OCI-LY3 (cell line): ENCODE results near the gene ZNF296.
"Not testable (repeated sequence)": the region's sequence is repeated elsewhere in the genome, so short reads cannot be mapped to it uniquely, and the experiment has no call there.

Experiments used
- H2AFZ ChIP-seq: fragments of 200-600, 300-600 bp; shearing (Covaris generic); 2 replicates; pipeline ENCODE4 v1.6.0; 2014; ENCODE audit warnings: antibody characterized with exemption, low read depth, low read length
- H3K27ac ChIP-seq: fragments of 200-600, 300-600 bp; sonication (generic); 2 replicates; pipeline ENCODE4 v1.5.1; 2014; ENCODE audit warnings: mild to moderate bottlenecking, low read length, moderate library complexity, mixed read lengths
- H3K27me3 ChIP-seq: fragments of 200-600, 300-600 bp; sonication (generic); 2 replicates; pipeline ENCODE4 v1.6.1; 2014; ENCODE audit warnings: low read depth, low read length, mixed read lengths
- H3K36me3 ChIP-seq: fragments of 200-600, 300-600 bp; sonication (generic); replicated peaks from 2 replicates; pipeline ENCODE3; 2014; ENCODE audit warnings: low read depth, low read length, mixed read lengths
- H3K4me1 ChIP-seq: fragments of 300-600, 200-600 bp; sonication (generic); 2 replicates; pipeline ENCODE4 v1.6.1; 2014; ENCODE audit warnings: low read length, mixed read lengths
- H3K4me2 ChIP-seq: fragments of 200-600, 300-600 bp; sonication (generic); 2 replicates; pipeline ENCODE4 v1.6.1; 2014; ENCODE audit warnings: low read length, mixed read lengths
- H3K4me3 ChIP-seq: fragments of 300-600, 200-600 bp; sonication (generic); 2 replicates; pipeline ENCODE4 v1.5.1; 2014; ENCODE audit warnings: antibody characterized with exemption, mild to moderate bottlenecking, low read length, moderate library complexity
- H3K79me2 ChIP-seq: fragments of 300-600, 200-600 bp; shearing (Covaris generic); 2 replicates; pipeline ENCODE4 v1.6.1; 2014; ENCODE audit warnings: mild to moderate bottlenecking, low read length, mixed read lengths
- H3K9ac ChIP-seq: fragments of 300-600, 200-600 bp; shearing (Covaris generic); 2 replicates; pipeline ENCODE4 v1.6.0; 2014; ENCODE audit warnings: mild to moderate bottlenecking, low read length, moderate library complexity
- H3K9me3 ChIP-seq: fragments of 200-600, 300-600 bp; shearing (Covaris generic); 2 replicates; pipeline ENCODE4 v1.6.1; 2014; ENCODE audit warnings: low read length, mixed read lengths; ENCODE audit not compliant: insufficient read depth
- H4K20me1 ChIP-seq: fragments of 200-600, 300-600 bp; sonication (generic); 2 replicates; pipeline ENCODE4 v1.6.1; 2016; ENCODE audit warnings: low read length, mixed read lengths; ENCODE audit not compliant: insufficient read depth
- CTCF ChIP-seq: fragments of 200-600, 300-600 bp; sonication (generic); IDR thresholded peaks from 2 replicates; pipeline ENCODE4 v1.5.1; 2014; ENCODE audit warnings: antibody characterized with exemption, low read length, low read depth
- EZH2phosphoT487 ChIP-seq: fragments of 200-600 bp; shearing (Covaris generic); IDR thresholded peaks from 2 replicates; pipeline ENCODE4 v1.6.1; 2018; ENCODE audit warnings: antibody characterized with exemption, mixed run types, low read depth

ZNF296 gene

GRCh38 chr19:45122832-45123231 is 46.6 kb upstream of the ZNF296 start:
- H3K36me3 ChIP-seq, result no peaks in the 10 kb centered on the region
- H3K79me2 ChIP-seq, result peaks cover 61% of the 10 kb centered on the region
- H3K4me3 ChIP-seq, result no peak overlapping the region
- H3K27me3 ChIP-seq, result no peaks in the 10 kb centered on the region
- no peak overlapping the region for H3K4me2 ChIP-seq
- no peak overlapping the region for H2AFZ ChIP-seq
- TF ChIP-seq CTCF (no peak), EZH2phosphoT487 (no peak)
- H3K9ac ChIP-seq, result no peak overlapping the region
- H3K4me1 ChIP-seq, result peaks cover 15% of the 10 kb centered on the region
- H3K27ac ChIP-seq, result no peak overlapping the region
- H3K9me3 ChIP-seq, result no peaks in the 10 kb centered on the region
- peaks cover 47% of the 10 kb centered on the region for H4K20me1 ChIP-seq

GRCh38 chr19:45121827-45122345 is 45.6 kb upstream of the ZNF296 start:
- H3K36me3 ChIP-seq, result no peaks in the 10 kb centered on the region
- peaks cover 56% of the 10 kb centered on the region for H4K20me1 ChIP-seq
- peaks cover 24% of the 10 kb centered on the region for H3K4me1 ChIP-seq
- no peak overlapping the region for H3K4me2 ChIP-seq
- no peak overlapping the region for H2AFZ ChIP-seq
- H3K9me3 ChIP-seq, result no peaks in the 10 kb centered on the region
- H3K27ac ChIP-seq, result no peak overlapping the region
- H3K9ac ChIP-seq, result no peak overlapping the region
- peaks cover 66% of the 10 kb centered on the region for H3K79me2 ChIP-seq
- TF ChIP-seq EZH2phosphoT487, result no peak
- TF ChIP-seq CTCF, result no peak
- H3K4me3 ChIP-seq, result no peak overlapping the region
- H3K27me3 ChIP-seq, result no peaks in the 10 kb centered on the region

GRCh38 chr19:45119582-45119981 is 43.3 kb upstream of the ZNF296 start:
- Histone ChIP-seq H3K4me2 (no peak overlapping the region), H3K79me2 (peaks cover 69% of the 10 kb centered on the region)

GRCh38 chr19:45118591-45119355 is 42.5 kb upstream of the ZNF296 start:
- peaks cover 34% of the 10 kb centered on the region for H3K4me1 ChIP-seq
- H3K27me3 ChIP-seq, H3K27ac ChIP-seq, H3K4me3 ChIP-seq, H3K36me3 ChIP-seq, H3K9me3 ChIP-seq, H2AFZ ChIP-seq, H3K9ac ChIP-seq: not testable (repeated sequence)
- peak overlapping the region; percentile 9 for H3K4me2 ChIP-seq
- H3K79me2 ChIP-seq, result peaks cover 69% of the 10 kb centered on the region
- peaks cover 69% of the 10 kb centered on the region for H4K20me1 ChIP-seq

More at GRCh38 chr19:45119582-45119981, 43.3 kb upstream of the ZNF296 start:
- Histone ChIP-seq H3K4me3 (no peak overlapping the region), H3K9ac (no peak overlapping the region), H3K36me3 (no peaks in the 10 kb centered on the region), H2AFZ (no peak overlapping the region), H3K9me3 (no peaks in the 10 kb centered on the region), H3K4me1 (peaks cover 28% of the 10 kb centered on the region), H4K20me1 (peaks cover 69% of the 10 kb centered on the region), H3K27me3 (no peaks in the 10 kb centered on the region), H3K27ac (no peak overlapping the region)
- no peak for TF ChIP-seq CTCF
- no peak for TF ChIP-seq EZH2phosphoT487
